Tibial nerve (tissue), 4 donors: ENCODE results near the gene MTIF2. TPM values are rescaled to one million over a fixed set of nuclear protein-coding genes. Genes with fewer than 3 reads are reported as not detected.

ENCODE experiments used
- DNase-seq, 2 donors: peaks; one replicate each; pipeline ENCODE4 v3.0.0-alpha.2; 2019; ENCODE audit warnings: low spot score in 2 of 2
- H3K27ac ChIP-seq, 4 donors: fragments of 200-600 bp; sonication (generic) in 3 of 4; one replicate each; pipeline ENCODE4 v1.5.1; 2017 to 2019; ENCODE audit warnings: mild to moderate bottlenecking in 1 of 4
- H3K27me3 ChIP-seq, 2 donors: fragments of 200-600 bp; sonication (generic) in 1 of 2; one replicate each; pipeline versions ENCODE4 v1.5.1 to v1.6.0; 2017 to 2019
- H3K36me3 ChIP-seq, 3 donors: fragments of 200-600 bp; sonication (generic); one replicate each; pipeline ENCODE4 v1.5.1; 2018 to 2019
- H3K4me1 ChIP-seq, 4 donors: fragments of 200-600 bp; sonication (generic) in 3 of 4; one replicate each; pipeline ENCODE4 v1.5.1; 2017 to 2019
- H3K4me3 ChIP-seq, 4 donors: fragments of 200-600 bp; sonication (generic) in 3 of 4; one replicate each; pipeline ENCODE4 v1.5.1; 2017 to 2019; ENCODE audit warnings: mild to moderate bottlenecking in 1 of 4, moderate library complexity in 1 of 4
- H3K9me3 ChIP-seq, 4 donors: fragments of 200-600 bp; sonication (generic) in 3 of 4; one replicate each; pipeline ENCODE4 v1.5.1; 2017 to 2019
- CTCF ChIP-seq, 5 experiments: fragments of 200-600 bp in 3 of 5; fragments of 450-650 bp in 2 of 5; sonication (generic) in 3 of 5; IDR thresholded peaks; one replicate each; pipeline ENCODE4 v1.5.1; 2016 to 2019; ENCODE audit warnings: antibody characterized with exemption in 5 of 5, mild to moderate bottlenecking in 3 of 5, moderate library complexity in 2 of 5
- EP300 ChIP-seq, 2 donors: sonication (generic); formaldehyde crosslinking; IDR thresholded peaks; one replicate each; pipeline ENCODE4 v1.6.1; 2017; ENCODE audit warnings: antibody characterized with exemption in 2 of 2, mild to moderate bottlenecking in 1 of 2
- POLR2A ChIP-seq, 2 donors: fragments of 450-650 bp; IDR thresholded peaks; one replicate each; pipeline ENCODE4 v1.6.1; 2017; ENCODE audit warnings: antibody characterized with exemption in 2 of 2, mild to moderate bottlenecking in 2 of 2, moderate library complexity in 2 of 2
- WGBS, 2 donors: methylation state at CpG; one replicate each; pipeline ENCODE4 v1.1.5; 2018; 5-methylcytosine and 5-hydroxymethylcytosine counted together
- total RNA-seq, 4 donors: library from RNA; depleted of rRNA; stranded (reverse); fragments of >200 nt; gene quantifications; one replicate each; pipeline ENCODE4 v1.1.0, GENCODE V29; 2016

The MTIF2 gene
- total RNA-seq, 4 donors from 2014 or later = 11.8 to 31.9 (median 18.0) TPM

DNA sequence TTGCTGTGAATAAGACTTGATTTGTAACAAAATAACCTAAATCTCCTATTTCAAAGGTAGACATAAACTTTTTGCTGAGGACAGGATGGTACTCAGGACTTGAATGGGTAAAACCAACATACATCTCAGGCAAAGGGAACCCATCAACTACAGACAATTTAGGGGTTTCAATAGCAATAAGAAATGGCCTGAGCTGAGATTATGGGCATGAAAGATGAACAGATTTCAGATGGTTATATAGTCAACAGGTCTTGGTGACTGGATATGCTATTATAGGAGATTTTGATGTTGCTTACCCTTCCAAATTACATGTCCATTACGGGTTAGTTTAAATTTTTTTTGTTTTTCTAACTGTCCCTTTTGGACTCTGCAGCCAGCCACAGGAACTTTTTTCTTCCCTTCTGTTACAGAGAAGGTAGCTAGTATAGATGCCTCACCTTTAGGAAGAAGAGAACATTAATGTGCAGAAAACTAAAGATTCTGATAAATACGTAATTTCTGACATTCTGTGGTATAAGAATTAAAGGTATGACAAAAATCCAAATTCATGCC, 32.0 kb downstream of the MTIF2 start:
- Histone ChIP-seq H3K27ac (no peak overlapping the region), H3K27me3 (no peaks in the 10 kb centered on the region), H3K36me3 (peaks cover 0 to 75% (median 3%) of the 10 kb centered on the region in 3 donors), H3K4me3 (no peak overlapping the region), H3K4me1 (peaks cover 0 to 27% (median 9%) of the 10 kb centered on the region in 4 donors), H3K9me3 (no peaks in the 10 kb centered on the region)
- 71 to 82% methylated on average over 2 of the region's 2 CpGs for WGBS, 2 donors
- DNase-seq = no peak
- TF ChIP-seq CTCF (IDR thresholded peaks at IDR 0.05) = no peak
- no peak for TF ChIP-seq EP300 (IDR thresholded peaks at IDR 0.05)
- no peak for TF ChIP-seq POLR2A (IDR thresholded peaks at IDR 0.05)

DNA sequence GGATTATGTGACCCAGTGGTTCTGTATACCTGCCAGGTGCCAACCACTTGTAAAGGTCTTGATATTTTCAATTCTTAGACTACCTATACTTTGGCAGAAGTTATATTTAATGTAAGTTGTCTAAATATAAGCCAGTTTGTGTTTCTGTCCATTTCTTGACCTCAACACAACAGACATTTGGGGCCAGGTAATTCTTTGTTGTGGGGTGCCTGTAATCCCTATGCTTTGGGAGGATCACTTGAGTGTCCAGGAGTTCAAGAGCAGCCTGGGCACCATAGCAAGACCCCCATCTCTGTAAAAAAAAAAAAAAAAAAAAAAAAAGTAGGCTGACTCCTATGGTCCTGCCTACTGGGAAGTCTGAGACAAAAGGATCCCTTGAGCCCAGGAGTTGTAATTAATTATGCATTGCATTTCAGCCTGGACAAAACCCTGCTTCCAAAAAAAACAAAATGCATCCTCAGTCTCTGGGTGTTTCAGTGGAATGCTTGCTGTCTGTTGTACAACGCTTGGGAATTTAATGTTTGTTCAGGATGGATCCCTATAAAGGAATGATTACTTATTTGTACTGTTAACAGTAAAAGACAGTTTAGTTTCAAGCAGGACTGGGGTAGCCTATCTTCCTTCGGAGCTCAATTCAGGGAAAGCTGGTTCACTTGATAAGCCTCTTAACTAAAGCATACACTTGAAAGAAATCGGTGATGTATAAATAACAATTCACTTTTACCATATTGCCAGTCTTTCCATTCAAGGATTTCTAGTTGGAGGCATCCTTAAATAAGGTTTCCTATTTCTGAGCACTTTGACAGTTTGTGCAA, 33.1 kb downstream of the MTIF2 start:
- Histone ChIP-seq H3K9me3 (no peaks in the 10 kb centered on the region), H3K4me3 (no peak overlapping the region), H3K27me3 (no peaks in the 10 kb centered on the region), H3K4me1 (peaks cover 0 to 34% (median 14%) of the 10 kb centered on the region in 4 donors), H3K27ac (no peak overlapping the region), H3K36me3 (peaks cover 0 to 67% (median 3%) of the 10 kb centered on the region in 3 donors)
- TF ChIP-seq EP300 (IDR thresholded peaks at IDR 0.05) = no peak
- no peak for TF ChIP-seq CTCF (IDR thresholded peaks at IDR 0.05)
- TF ChIP-seq POLR2A (IDR thresholded peaks at IDR 0.05) = no peak
- DNase-seq = no peak
- 66 to 72% methylated on average over 3 of the region's 3 CpGs for whole genome bisulfite sequencing, 2 donors

- peak overlapping the region; percentile 84 to 99 (median 96) for H3K4me3 ChIP-seq
- peaks cover 0 to 57% (median 3%) of the 10 kb centered on the region in 3 donors for H3K36me3 ChIP-seq
- H3K27ac ChIP-seq = peak overlapping the region in 3 of 4 donors; percentile 92 to 98 (median 93)
- DNase-seq = no peak
- no peaks in the 10 kb centered on the region for H3K9me3 ChIP-seq
- H3K4me1 ChIP-seq = peaks cover 0 to 34% (median 16%) of the 10 kb centered on the region in 4 donors
- 81 to 86% methylated on average over 7 of the region's 7 CpGs for WGBS, 2 donors
- TF ChIP-seq CTCF (IDR thresholded peaks at IDR 0.05) (no peak), EP300 (IDR thresholded peaks at IDR 0.05) (no peak), POLR2A (IDR thresholded peaks at IDR 0.05) (no peak)
- no peaks in the 10 kb centered on the region for H3K27me3 ChIP-seq
Measured at GRCh38 chr2:55233658-55233940, 35.4 kb downstream of the MTIF2 start.

- Histone ChIP-seq H3K27ac (peak overlapping the region; percentile 88 to 98 (median 92)), H3K4me1 (peaks cover 0 to 34% (median 18%) of the 10 kb centered on the region in 4 donors), H3K9me3 (no peaks in the 10 kb centered on the region), H3K4me3 (peak overlapping the region; percentile 84 to 99 (median 96)), H3K27me3 (no peaks in the 10 kb centered on the region), H3K36me3 (peaks cover 0 to 52% (median 3%) of the 10 kb centered on the region in 3 donors)
- TF ChIP-seq POLR2A (IDR thresholded peaks at IDR 0.05) = no peak
- no peak for TF ChIP-seq EP300 (IDR thresholded peaks at IDR 0.05)
- TF ChIP-seq CTCF (IDR thresholded peaks at IDR 0.05) = no peak
- no peak for DNase-seq
- 6 to 8% methylated on average over 33 of the region's 33 CpGs for WGBS, 2 donors
Measured at GRCh38 chr2:55232863-55233657, 36.0 kb downstream of the MTIF2 start.
